Measurements from ENCODE around the gene PHKA2. TPM values are rescaled to one million over a fixed set of nuclear protein-coding genes. Genes with fewer than 3 reads are reported as not detected.
"Not testable (repeated sequence)": the region's sequence is repeated elsewhere in the genome, so short reads cannot be mapped to it uniquely, and the experiment has no call there.

The PHKA2 gene
- total RNA-seq, 1 donor from 2014 or later, result 67.1 TPM

DNA sequence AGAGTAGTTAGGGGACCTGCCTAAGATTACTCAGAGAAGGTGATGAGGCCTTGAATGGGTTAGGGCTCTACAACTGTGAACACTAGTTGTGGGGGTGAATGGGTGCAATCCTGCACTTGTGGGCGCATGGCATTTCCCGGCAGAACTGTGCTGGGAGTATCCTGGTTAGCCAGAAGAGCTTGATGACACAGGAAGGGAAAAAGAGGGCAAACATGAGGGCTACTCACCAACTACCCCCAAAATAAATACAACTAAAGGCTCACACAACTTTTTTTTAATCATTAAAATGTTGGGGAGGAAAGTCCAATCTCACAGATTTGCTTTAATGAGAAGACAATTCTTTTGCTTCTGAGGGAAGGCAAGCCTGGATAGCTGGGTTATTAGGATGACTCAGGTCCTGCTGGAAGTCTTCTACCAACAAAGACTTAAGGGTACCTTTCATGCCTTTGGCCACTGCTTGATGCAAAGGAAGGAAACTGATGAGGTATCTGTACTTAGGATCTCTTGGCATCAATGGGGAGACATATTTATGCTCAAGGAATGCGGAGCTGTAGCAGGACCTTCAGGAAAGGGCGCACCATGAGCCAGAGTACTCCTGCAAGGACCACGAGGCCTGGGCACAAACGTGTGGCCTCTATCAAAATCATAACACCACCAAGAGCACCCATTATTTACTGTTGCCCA lies 2.6 kb downstream of the PHKA2 start:
- ATAC-seq (peak; percentile 35), DNase-seq (ENCODE audit: low spot score) (peak; percentile 55)

DNA sequence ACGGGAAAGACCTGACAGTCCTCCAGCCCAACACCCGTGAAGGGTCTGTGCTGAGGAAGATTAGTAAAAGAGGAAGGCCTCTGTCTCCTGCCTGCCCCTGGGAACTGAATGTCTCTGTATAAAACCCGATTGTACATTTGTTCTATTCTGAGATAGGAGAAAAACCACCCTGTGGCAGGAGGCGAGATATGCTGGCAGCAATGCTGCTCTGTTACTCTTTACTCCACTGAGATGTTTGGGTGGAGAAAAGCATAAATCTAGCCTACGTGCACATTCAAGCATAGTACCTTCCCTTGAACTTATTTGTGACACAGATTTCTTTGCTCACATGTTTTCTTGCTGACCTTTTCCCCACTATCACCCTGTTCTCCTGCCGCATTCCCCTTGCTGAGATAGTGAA lies 3.7 kb downstream of the PHKA2 start:
- ATAC-seq; DNase-seq (ENCODE audit: low spot score): not testable (repeated sequence)

DNA sequence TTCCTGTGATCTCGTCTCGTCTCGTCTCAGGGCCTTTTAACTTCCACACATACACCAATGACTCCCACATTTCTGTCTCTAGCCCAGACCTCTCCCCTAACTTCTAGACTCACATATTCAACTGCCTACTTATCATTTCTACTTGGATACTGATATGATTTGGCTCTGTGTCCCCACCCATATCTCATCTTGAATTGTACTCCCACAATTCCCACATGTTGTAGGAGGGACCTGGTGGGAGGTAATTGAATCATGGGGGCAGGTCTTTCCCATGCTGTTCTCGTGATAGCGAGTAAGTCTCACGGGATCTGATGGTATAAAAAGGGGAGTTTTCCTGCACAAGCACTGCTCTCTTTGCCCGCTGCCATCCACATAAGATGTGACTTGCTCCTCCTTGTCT lies 8.9 kb downstream of the PHKA2 start:
- no peak for ATAC-seq
- DNase-seq (ENCODE audit: low spot score), result no peak

DNA sequence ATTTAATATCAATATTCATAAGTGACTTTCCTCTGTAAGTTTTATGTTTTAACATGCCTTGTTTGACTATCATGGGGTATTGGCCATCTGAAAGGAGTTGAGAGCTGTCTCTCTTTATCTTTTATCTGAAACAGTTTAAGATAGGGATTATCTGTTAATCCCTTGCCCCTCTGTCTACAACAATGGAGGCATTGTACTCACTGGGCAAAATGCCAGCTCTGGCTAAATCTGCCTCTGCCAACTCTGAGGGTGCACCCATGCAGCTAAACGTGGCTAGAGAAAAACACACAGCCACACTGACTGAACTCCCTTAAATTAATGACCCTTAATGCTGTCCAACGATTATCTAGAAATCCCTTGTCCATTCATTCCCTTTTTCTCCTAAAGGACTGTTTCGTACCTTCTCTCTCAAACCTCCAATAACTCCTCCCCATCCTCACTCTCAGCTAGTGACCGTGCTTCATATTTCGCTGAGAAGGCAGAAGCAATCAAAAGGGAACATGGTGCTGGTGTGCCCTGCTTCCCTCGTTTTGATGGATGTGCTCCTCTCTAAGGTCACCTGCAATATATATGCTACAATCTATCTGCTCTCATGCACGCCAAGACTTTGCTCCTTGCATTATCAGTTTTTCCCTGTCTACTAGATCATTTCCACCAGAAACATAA lies 10.3 kb downstream of the PHKA2 start:
- DNase-seq (ENCODE audit: low spot score) (no peak), ATAC-seq (no peak)

DNA sequence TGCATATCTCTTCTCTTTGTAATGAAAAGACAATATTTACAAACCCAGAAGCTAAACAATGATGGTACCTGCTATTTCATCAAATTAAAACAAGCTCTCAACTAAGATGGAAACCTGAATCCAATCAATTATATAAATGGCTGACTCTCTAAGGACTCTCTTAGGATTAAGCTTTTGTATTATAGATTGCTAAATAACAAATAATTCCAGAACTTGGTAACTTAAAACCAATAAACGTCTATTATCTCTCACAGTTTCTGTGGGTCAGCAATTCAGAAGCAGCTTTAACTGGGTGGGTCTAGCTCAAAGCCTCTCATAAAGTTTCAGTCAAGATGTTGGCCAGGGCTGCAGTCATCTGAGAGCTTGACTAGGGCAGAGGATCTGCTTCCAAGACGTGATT lies 12.4 kb downstream of the PHKA2 start:
- ATAC-seq, result no peak
- no peak for DNase-seq (ENCODE audit: low spot score)

DNA sequence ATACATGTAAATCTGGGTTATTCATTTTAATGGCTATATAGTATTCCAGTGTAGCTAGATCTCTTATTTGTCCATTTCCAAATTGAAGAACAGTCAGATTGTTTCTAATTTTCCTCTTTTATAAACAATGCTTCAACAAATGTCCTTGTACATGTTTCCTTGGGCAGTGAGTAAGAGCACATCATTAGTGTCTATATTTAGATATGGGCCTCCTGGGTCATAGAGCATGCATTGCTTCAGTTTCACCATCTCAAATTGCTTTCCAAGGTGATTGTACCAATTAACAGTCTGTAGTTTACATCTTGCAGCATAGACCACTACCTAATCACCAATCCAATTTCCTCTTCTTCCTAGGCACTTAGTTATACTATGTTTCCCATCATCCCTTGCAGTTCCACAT lies 13.4 kb downstream of the PHKA2 start:
- DNase-seq (ENCODE audit: low spot score), result no peak
- no peak for ATAC-seq

DNA sequence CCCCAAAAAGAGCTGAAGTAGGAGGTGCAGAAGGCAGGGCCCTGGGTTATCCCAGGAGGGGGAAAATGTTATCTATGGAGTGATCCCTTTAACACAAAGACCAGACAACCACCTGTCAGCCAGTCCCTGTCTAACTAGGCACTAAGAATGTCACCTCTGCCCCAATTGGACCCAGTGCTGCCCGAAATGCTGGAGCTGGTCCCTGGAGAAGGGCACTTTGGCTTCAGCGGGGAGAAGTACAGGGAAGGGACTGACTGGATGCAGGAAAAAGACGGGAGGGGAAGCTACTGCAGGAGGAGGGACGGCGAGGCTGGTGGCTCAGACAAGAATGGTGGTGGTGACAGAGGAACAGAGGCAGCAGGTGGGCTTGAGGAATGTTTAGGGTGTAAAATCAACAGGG lies 17.3 kb downstream of the PHKA2 start:
- ATAC-seq, result peak; percentile 89
- DNase-seq (ENCODE audit: low spot score), result peak; percentile 51

DNA sequence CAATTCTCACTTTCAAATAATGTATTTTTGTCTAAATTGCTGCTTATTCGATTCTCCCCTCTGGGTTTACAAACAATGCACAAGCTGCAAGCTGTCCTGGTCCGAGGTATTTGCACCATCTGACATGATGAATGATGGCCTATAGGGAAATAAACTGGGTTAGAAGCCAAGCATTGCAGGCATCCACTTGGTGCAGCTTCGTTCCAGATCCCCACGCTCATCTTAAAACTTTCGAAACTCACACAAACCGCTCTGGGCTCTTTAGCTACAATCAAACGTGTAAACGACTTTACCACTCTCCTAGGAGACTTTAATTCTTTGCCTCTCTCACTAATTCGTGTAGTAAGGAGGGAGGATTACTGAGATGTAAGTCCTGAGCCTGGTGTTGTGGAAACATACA lies 19.0 kb downstream of the PHKA2 start:
- DNase-seq (ENCODE audit: low spot score) (no peak), ATAC-seq (no peak)

DNA sequence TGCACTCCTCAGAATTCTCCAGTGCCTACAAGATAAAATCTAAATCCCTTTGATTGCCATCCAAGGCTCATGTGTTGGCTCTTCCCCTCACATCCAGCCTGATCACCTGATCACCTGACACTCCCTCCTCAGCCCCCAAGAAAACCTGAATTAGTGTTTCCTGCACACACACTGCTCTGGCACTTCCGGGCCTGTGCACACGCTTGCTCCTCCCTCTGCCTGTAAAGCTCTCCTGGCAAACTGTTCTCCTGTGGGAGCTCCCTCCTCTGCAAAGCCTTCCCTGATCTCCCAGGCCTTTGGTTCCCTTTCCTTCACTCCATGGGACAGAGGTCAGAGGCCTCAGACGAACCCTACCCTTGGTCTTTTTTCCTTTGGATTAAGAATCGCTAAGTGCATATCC lies 19.9 kb downstream of the PHKA2 start:
- ATAC-seq, result no peak
- DNase-seq (ENCODE audit: low spot score), result no peak

DNA sequence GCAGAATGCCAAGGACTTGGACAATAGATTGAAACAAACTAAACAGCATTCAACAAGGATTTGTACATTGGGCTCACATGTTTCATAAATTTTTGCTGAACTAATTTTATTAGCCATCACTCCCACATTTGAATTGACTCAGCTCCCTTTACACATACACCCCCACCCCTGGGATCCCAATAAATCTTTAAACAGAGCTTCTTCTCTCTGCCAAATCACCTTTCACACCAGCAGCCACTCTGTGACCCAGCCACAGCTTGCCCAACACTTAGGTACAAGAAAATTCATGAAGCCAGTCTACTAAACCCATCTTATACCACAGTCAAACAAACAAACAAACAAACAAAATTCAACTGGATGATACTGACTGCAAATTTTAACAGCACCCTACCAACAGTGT lies 21.6 kb downstream of the PHKA2 start:
- ATAC-seq, result peak; percentile 70
- no peak for DNase-seq (ENCODE audit: low spot score)

DNA sequence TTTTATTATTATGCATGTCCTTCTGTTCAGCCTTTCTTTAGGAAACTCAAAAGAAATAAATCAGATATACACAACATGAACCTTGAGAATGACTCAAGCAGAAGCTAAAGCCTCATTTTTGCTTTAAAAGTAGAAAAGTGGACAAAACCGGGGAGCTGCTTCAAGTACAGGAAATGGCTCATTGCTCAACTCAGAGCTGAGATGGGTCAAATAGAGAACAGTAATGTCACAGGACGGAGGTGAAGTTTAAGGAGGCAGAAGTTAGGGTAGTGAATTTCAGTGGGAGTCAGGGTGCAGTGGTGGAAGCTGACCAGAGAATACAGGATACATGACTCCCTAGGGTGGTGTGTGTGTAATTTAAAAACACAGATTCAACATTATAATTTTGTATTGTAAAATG lies 22.2 kb downstream of the PHKA2 start:
- ATAC-seq, result no peak
- DNase-seq (ENCODE audit: low spot score), result no peak

DNA sequence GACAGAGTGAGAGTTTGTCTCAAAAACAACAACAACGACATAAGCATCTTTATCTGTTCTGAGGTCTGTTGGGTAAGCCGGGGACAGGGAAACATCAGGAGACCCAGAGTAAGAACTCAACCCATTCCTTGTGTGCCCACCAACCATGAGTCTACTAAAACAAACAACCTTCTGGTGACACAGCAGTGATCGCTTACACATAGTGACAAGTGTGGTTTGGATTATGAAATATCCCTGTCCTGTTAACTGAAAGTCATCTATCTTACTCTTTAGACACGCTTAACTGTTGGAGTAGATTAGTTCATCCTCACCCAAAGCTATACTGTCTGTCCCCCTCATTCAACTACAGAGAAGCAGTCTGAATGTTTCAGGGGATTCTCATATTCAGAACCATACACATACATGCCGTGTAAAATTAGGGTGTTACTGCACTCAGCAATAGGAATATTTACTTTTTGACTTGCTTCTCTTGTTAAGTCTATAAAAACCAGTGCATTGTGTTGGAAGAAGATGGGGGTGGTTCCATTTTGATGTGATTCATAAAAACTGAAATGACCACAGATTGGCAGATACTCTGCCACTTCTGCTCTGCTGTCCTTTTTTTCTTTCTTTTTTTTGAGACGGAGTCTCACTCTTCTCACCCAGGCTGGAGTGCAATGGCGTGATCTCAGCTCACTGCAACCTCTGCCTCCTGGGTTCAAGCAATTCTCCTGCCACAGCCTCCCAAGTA lies 27.4 kb downstream of the PHKA2 start:
- peak; percentile 33 for ATAC-seq
- DNase-seq (ENCODE audit: low spot score), result no peak

DNA sequence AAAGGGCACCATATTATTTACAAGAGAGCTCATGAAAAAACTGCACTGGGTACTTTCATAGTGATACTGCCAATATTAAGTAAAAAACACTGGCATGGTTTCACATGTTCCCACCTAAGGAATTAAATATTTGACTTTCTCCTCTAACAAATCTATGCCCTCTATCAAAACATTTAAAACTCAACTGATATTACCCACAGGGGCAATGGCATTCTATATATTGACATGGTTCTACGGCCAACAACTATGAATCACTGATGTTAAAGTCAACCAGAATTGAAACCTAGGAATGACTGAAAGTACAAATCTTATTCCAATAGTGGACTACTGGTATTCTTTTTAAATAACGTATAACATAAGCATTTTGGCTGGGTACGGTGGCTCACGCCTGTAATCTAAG lies 28.2 kb downstream of the PHKA2 start:
- ATAC-seq, result no peak
- DNase-seq (ENCODE audit: low spot score), result no peak

DNA sequence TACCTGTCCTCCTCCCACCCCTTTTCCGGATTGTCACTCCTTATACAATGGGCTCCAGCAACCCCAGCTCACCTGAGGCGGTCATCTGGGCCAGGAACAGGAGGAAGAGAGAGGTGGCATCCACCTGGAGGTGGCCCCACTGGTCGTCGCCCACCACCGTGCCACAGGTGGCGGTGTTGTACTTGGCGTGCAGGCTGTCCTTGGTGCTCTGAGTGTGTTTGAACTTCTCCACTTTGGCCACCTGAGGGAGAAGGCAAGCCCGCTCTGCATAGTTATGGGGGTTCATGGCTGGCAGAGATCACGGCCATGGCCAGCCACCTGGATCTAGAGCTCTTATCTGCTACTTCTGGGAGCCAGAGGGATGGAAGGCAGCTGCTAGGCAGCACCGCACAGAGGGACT lies 32.9 kb downstream of the PHKA2 start:
- no peak for DNase-seq (ENCODE audit: low spot score)
- no peak for ATAC-seq

DNA sequence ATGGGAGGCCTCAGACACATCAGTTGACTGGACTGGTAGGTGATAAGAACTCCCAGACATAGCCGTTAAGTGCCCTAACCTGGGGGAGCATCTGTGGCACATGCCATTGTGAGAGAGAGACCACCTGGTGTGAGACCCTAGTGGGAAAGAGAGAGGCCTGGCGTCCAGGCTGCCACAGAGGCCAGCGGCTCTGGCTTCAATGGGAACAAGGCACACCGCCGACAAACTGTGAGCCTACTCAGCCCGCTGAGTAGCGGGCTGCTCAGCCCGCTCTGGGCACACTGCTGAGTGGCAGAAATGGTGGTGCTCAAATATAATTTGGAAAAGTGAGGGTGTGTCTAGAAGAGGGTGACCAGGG lies 34.0 kb downstream of the PHKA2 start:
- ATAC-seq (no peak), DNase-seq (ENCODE audit: low spot score) (no peak)

DNA sequence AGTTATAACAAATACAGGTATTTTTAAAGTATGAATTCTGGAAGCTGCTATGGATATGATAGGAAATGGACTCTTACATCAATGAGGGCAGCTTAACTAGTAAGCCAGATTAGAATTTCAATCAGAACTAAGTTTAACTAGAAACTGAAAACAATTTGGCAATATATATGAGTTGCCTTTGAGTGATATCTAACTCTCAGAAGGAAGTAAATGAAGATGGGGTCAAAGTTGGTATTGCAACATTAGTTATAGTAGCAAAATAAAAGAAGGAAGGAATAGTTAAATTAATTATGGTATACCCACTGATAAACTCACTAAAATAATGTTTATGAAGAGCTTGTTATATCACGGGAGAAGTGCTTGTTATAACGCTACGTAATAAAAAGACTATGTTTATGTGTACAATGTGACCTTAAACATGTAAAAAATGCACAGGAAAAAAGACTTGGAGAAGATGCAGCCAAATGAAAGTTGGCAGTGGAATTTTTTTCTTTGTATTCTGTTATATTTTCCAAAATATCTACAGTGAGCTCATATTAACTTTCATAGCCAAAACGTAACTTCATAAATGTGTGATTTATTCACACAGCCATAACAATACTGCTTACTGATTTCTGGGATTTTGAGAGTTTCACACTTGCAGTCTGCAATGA lies 34.5 kb downstream of the PHKA2 start:
- DNase-seq (ENCODE audit: low spot score), result no peak
- no peak for ATAC-seq

DNA sequence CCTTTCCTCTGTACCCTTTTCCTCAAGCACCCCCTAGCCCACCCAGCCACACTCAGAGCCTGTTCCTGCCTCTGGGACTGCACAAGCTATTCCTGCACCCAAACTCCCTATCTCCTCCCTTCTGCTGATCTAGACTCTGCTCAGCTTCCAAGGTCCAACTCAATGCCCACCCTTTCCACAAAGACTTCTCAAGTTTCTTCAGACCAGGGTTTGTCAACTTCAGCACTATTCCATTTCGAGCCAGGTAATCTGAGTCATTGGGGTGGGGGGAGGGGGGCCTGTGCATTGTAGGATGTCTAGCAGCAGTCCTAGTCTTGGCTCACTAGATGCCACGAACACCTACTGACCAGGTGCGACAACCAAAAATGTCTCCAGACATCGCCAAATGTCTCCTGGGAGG lies 37.3 kb downstream of the PHKA2 start:
- no peak for ATAC-seq
- DNase-seq (ENCODE audit: low spot score), result no peak

DNA sequence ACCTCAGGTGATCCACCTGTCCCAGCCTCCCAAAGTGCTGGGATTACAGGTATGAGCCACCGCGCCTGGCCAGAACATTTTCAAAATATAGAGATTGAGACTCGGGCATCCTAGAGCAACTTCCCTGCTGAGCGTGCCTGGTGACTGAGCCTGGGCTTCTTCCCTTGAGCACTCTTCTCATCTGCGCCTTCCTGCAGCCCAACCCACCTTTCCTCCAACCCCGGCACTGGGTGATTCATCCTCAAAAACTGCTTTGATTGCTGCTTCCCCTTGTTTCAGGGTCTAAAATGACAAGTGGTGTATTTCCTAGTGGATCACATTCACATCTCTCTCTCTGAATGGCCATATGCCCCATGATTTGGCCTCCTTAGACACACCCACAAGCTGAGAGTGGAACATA lies 37.8 kb downstream of the PHKA2 start:
- ATAC-seq, result no peak

DNA sequence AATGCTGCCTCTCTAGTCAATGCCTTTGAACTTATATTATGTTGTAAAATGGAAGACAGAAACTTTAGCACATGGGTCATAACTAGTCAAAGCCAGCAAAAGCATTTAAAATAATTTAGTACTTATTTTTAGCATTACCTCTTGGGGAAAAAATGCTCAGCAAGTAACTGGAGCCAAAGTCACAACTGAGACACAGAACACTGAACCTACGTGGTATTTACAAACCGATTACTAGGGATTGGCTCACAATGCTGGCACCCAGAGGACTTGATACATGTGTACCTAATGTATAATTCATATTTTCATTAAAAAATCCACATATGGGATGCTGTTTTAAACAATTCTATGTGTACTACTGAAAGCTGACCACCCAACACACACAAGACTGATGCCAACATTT lies 38.4 kb downstream of the PHKA2 start:
- peak; percentile 61 for ATAC-seq
- DNase-seq (ENCODE audit: low spot score), result no peak

More for the DNA sequence above, 37.8 kb downstream of the PHKA2 start:
- no peak for DNase-seq (ENCODE audit: low spot score)

DNA sequence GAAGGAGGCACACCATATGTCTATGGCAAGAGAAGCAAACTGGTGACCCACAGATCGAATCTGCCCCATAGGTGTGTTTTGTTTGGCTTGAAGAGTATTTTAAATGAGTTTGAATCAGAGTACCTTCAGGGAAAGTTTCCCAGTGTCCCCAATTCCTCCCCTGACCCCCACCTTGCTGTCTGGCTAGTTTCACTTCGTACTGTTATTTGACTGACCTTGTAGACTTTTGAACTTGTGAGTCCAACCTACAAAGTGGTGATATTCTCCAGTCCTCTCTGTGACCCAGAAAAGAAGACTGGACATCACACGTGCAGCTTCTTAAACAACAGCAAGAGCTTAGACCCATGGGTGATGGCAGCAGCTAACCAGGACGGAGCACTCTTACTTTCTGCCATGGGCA lies 39.4 kb downstream of the PHKA2 start:
- ATAC-seq (peak; percentile 78), DNase-seq (ENCODE audit: low spot score) (no peak)

DNA sequence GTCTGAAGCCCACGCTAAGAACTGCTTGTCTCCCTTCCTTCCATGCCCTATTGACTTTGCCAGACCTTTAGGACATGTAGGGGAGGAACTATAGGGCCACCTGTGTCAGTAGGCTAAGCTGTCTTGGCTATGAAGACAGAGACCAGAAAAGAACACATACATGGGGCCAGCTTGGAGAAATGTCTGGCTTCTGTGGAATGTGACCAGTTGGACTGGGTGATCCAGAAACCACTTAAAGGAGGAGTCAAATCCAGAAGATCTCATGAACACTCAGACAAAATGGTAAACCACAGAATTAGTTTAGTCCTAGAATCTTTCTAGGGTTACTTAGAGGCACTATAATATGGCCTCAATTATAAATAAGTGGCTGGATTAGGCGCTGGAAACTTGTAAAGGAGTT lies 42.0 kb downstream of the PHKA2 start:
- DNase-seq (ENCODE audit: low spot score) (no peak), ATAC-seq (no peak)

DNA sequence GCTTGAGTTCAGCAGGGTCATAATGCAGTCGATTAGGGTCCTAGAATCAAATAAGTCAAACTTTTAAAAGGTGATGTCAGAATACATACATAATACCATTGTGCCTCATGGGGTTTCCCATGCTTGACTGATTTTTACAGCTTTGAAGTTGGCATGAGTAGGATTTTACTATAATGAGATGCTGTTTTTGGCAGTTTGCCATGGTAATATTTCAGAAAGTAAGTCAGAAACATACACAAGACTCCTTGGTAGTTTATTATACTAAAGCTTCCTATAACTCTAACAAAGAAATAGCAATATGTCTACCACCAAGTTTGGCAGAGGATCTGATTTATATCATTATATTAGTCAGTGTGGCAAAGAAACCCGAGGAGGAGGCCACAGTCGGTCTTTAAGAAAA lies 45.2 kb downstream of the PHKA2 start:
- ATAC-seq, result no peak
- DNase-seq (ENCODE audit: low spot score), result no peak

Data from left lobe of liver (tissue), 2 donors.